Measurements from ENCODE around the gene E2F6. TPM values are rescaled to one million over a fixed set of nuclear protein-coding genes. Genes with fewer than 3 reads are reported as not detected.

E2F6 gene
- total and polyA plus RNA-seq, 9 of the 15 experiments (the other 6 are each of a cell fraction or from before 2014, with no cell fraction given): 13.6 to 33.9 (median 26.1) TPM

DNA sequence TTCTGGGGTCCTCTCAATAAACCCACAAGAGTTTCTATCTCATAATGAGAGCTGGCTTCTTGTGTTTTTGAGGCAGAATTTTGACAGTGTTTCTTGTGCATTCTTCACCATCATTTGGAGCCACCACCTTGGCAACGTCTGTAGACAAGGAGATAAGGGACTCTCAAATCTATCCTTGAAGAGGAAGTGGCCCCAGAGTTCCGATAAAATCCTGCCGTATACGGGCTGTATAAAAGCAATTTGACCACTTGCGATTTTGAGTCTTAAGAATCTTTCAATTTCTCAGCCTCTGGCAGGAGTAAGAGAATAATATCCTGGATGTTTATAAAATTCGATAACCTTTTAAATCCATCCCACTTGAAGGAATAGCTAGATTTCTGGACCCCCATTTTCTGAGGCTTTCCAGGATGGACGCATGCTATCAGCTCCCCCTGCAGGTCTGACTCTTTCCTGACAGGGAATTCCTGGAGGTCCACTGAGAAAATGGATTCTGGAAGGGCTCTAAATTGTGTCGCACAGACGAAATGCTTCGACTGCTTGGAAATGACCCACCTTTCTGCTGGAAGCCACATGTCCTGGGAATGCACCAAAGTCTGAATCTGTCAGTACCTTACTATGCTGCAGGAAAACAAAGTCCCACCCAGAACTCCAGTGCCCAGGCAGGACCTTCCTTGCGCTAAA is 54.1 kb downstream of the E2F6 start (continued):
- TF ChIP-seq FOXK2 (conservative IDR thresholded peaks at IDR 0.05 in 1 of 2, IDR thresholded peaks at IDR 0.05 in 1 of 2; ENCODE audit: low read depth in 2 of 2) (no peak), JUND (IDR thresholded peaks at IDR 0.05; ENCODE audit: borderline replicate concordance, low read depth, low read length) (peak; percentile 2; the same call in 1 of the 2 replicates), JUND (tag; IDR thresholded peaks at IDR 0.05; ENCODE audit: borderline replicate concordance, low read depth, low read length) (peak; percentile 53; the same call in 2 of the 3 replicates), ZNF431 (CRISPR knock-in tag; IDR thresholded peaks at IDR 0.05) (no peak), SAP30 (IDR thresholded peaks at IDR 0.05; ENCODE audit: borderline replicate concordance, insufficient read depth, low read depth, low read length, poor library complexity, severe bottlenecking) (no peak), ILF3 (IDR thresholded peaks at IDR 0.05; ENCODE audit: borderline replicate concordance) (no peak), CHD2 (IDR thresholded peaks at IDR 0.05; ENCODE audit: low read depth, low read length) (no peak), RBFOX2 (IDR thresholded peaks at IDR 0.05; ENCODE audit: low read depth, low read length) (no peak), EP300 (IDR thresholded peaks at IDR 0.05; ENCODE audit: low read length) (0 out of 2 replicates have a peak, but pooled peaks have one; percentile 25), HMG20A (CRISPR knock-in tag; conservative IDR thresholded peaks at IDR 0.05) (no peak), HDAC2 (IDR thresholded peaks at IDR 0.05) (0 out of 2 replicates have a peak, but pooled peaks have one; percentile 13), RFX5 (IDR thresholded peaks at IDR 0.05; ENCODE audit: low read depth, low read length) (no peak), YBX1 (IDR thresholded peaks at IDR 0.05) (no peak), THRAP3 (IDR thresholded peaks at IDR 0.05; ENCODE audit: borderline replicate concordance) (no peak), GABPB2 (CRISPR knock-in tag; conservative IDR thresholded peaks at IDR 0.05) (no peak), L3MBTL2 (IDR thresholded peaks at IDR 0.05) (peak; percentile 28; the same call in 1 of the 2 replicates), TAF1 (IDR thresholded peaks at IDR 0.05; ENCODE audit: control insufficient read depth, extremely low read depth, insufficient read depth, low read length, severe bottlenecking) (no peak), MAZ (CRISPR knock-in tag; conservative IDR thresholded peaks at IDR 0.05 in 1 of 2, IDR thresholded peaks at IDR 0.05 in 1 of 2) (no peak), STAG1 (CRISPR knock-in tag; IDR thresholded peaks at IDR 0.05; ENCODE audit: borderline replicate concordance) (peak; percentile 29; the same call in 1 of the 2 replicates)
- TF ChIP-seq, protein P1, sequence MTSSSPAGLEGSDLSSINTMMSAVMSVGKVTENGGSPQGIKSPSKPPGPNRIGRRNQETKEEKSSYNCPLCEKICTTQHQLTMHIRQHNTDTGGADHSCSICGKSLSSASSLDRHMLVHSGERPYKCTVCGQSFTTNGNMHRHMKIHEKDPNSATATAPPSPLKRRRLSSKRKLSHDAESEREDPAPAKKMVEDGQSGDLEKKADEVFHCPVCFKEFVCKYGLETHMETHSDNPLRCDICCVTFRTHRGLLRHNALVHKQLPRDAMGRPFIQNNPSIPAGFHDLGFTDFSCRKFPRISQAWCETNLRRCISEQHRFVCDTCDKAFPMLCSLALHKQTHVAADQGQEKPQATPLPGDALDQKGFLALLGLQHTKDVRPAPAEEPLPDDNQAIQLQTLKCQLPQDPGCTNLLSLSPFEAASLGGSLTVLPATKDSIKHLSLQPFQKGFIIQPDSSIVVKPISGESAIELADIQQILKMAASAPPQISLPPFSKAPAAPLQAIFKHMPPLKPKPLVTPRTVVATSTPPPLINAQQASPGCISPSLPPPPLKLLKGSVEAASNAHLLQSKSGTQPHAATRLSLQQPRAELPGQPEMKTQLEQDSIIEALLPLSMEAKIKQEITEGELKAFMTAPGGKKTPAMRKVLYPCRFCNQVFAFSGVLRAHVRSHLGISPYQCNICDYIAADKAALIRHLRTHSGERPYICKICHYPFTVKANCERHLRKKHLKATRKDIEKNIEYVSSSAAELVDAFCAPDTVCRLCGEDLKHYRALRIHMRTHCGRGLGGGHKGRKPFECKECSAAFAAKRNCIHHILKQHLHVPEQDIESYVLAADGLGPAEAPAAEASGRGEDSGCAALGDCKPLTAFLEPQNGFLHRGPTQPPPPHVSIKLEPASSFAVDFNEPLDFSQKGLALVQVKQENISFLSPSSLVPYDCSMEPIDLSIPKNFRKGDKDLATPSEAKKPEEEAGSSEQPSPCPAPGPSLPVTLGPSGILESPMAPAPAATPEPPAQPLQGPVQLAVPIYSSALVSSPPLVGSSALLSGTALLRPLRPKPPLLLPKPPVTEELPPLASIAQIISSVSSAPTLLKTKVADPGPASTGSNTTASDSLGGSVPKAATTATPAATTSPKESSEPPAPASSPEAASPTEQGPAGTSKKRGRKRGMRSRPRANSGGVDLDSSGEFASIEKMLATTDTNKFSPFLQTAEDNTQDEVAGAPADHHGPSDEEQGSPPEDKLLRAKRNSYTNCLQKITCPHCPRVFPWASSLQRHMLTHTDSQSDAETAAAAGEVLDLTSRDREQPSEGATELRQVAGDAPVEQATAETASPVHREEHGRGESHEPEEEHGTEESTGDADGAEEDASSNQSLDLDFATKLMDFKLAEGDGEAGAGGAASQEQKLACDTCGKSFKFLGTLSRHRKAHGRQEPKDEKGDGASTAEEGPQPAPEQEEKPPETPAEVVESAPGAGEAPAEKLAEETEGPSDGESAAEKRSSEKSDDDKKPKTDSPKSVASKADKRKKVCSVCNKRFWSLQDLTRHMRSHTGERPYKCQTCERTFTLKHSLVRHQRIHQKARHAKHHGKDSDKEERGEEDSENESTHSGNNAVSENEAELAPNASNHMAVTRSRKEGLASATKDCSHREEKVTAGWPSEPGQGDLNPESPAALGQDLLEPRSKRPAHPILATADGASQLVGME (CRISPR knock-in tag; IDR thresholded peaks at IDR 0.05): no peak
- TF ChIP-seq, protein P2, sequence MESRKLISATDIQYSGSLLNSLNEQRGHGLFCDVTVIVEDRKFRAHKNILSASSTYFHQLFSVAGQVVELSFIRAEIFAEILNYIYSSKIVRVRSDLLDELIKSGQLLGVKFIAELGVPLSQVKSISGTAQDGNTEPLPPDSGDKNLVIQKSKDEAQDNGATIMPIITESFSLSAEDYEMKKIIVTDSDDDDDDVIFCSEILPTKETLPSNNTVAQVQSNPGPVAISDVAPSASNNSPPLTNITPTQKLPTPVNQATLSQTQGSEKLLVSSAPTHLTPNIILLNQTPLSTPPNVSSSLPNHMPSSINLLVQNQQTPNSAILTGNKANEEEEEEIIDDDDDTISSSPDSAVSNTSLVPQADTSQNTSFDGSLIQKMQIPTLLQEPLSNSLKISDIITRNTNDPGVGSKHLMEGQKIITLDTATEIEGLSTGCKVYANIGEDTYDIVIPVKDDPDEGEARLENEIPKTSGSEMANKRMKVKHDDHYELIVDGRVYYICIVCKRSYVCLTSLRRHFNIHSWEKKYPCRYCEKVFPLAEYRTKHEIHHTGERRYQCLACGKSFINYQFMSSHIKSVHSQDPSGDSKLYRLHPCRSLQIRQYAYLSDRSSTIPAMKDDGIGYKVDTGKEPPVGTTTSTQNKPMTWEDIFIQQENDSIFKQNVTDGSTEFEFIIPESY (CRISPR knock-in tag; IDR thresholded peaks at IDR 0.05): peak; percentile 96

Data from K562 (cell line).